Smooth muscle cell (in vitro differentiated cells): ENCODE data around the gene CLTA. TPM values are rescaled to one million over a fixed set of nuclear protein-coding genes. Genes with fewer than 3 reads are reported as not detected.
A peak's percentile ranks its signal among the peaks of the same experiment; 100 is the strongest.
"Not testable (repeated sequence)": the region's sequence is repeated elsewhere in the genome, so short reads cannot be mapped to it uniquely, and the experiment has no call there.

Source experiments
- DNase-seq: peaks from one replicate; lab custom pipeline; 2025; ENCODE audit not compliant: unreplicated experiment; lab: John Stamatoyannopoulos, UW
- H2AFZ ChIP-seq: fragments of 200-600 bp; sonication (generic); 2 replicates; pipeline ENCODE4 v1.6.0; 2016; ENCODE audit warnings: antibody characterized with exemption, low read depth, mild to moderate bottlenecking
- H3F3A ChIP-seq: fragments of 200-600 bp; sonication (generic); 2 replicates; pipeline ENCODE4 v1.6.0; 2017; ENCODE audit warnings: antibody characterized with exemption, low read depth
- H3K27ac ChIP-seq: fragments of 200-600 bp; sonication (generic); 2 replicates; pipeline ENCODE4 v1.5.1; 2016; ENCODE audit warnings: low read depth, mild to moderate bottlenecking
- H3K27me3 ChIP-seq: fragments of 200-600 bp; sonication (generic); 2 replicates; pipeline ENCODE4 v1.6.1; 2016; ENCODE audit warnings: low read depth, mild to moderate bottlenecking
- H3K36me3 ChIP-seq: fragments of 200-600 bp; sonication (generic); 2 replicates; pipeline ENCODE4 v1.5.1; 2016; ENCODE audit warnings: low read depth
- H3K4me1 ChIP-seq: fragments of 200-600 bp; sonication (generic); 2 replicates; pipeline ENCODE4 v1.5.1; 2016; ENCODE audit warnings: low read depth
- H3K4me2 ChIP-seq: fragments of 200-600 bp; sonication (generic); 2 replicates; pipeline ENCODE4 v1.6.0; 2016; ENCODE audit warnings: mild to moderate bottlenecking
- H3K4me3 ChIP-seq: fragments of 200-600 bp; sonication (generic); 2 replicates; pipeline ENCODE4 v1.5.1; 2016; ENCODE audit warnings: mild to moderate bottlenecking
- H3K79me2 ChIP-seq: fragments of 200-600 bp; sonication (generic); 2 replicates; pipeline ENCODE4 v1.6.0; 2016; ENCODE audit warnings: low read depth, mild to moderate bottlenecking
- H3K9ac ChIP-seq: fragments of 200-600 bp; sonication (generic); 2 replicates; pipeline ENCODE4 v1.6.0; 2016; ENCODE audit warnings: low read depth
- H3K9me3 ChIP-seq: fragments of 200-600 bp; sonication (generic); replicated peaks from 2 replicates; pipeline ENCODE4 v1.5.1; 2016; ENCODE audit warnings: low read depth
- H4K20me1 ChIP-seq: fragments of 200-600 bp; sonication (generic); 2 replicates; pipeline ENCODE4 v1.6.0; 2016; ENCODE audit warnings: low read depth
- WGBS: methylation state at CpG from one replicate; pipeline ENCODE4 v1.1.7; 2016; ENCODE audit warnings: low lambda C conversion rate; 5-methylcytosine and 5-hydroxymethylcytosine counted together
- polyA plus RNA-seq: library from polyadenylated mRNA; unstranded; fragments of >200 nt; fragmentation: Nextera tagmentation; extraction: Ambion mirVana; gene quantifications from 2 replicates; pipeline ENCODE4 v1.2.1, GENCODE V29; 2016
- total RNA-seq: library from RNA; depleted of rRNA; stranded (reverse); fragments of >200 nt; gene quantifications from 2 replicates; pipeline ENCODE4 v1.2.3, GENCODE V29; 2014
- TF ChIP-seq, protein P1 (sequence below): fragments of 200-600 bp; sonication (generic); IDR thresholded peaks from 2 replicates; pipeline ENCODE4 v1.5.1; 2017; ENCODE audit warnings: borderline replicate concordance, mild to moderate bottlenecking, antibody characterized with exemption; ENCODE audit not compliant: insufficient read depth, poor library complexity, severe bottlenecking

The CLTA gene
- total and polyA plus RNA-seq, 2 experiments from 2014 or later, result 206 to 226 TPM

DNA sequence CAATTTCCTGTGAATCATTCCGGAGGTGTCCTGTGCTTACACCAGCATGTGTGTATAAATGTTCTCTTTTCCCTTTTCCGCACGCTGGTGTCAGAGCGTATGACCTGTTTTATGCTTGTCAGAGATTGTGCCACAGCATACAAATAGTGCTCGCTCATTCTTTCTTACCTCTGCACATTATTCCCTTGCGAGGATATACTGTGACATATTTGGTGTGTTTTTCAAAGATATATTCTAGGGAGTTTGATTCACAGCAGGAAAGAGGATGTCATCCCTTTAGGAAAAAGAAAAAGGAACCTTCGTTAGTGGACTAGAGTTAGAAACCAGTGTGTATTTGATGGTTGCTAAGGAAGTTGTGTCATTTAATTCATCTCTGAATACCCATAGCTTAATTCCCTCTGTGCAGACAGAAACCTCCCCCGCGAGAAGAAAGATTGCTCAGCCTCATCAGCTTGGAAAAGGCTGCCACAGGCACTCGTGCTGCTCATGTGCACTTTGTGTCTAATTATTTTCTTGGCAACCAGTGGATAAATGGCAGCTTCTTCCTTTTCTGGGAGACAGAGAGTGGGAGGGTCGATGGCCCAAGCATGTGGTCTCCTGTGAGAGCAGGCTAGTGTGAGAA lies 36.3 kb upstream of the CLTA start:
- no peak overlapping the region for H3K4me3 ChIP-seq

DNA sequence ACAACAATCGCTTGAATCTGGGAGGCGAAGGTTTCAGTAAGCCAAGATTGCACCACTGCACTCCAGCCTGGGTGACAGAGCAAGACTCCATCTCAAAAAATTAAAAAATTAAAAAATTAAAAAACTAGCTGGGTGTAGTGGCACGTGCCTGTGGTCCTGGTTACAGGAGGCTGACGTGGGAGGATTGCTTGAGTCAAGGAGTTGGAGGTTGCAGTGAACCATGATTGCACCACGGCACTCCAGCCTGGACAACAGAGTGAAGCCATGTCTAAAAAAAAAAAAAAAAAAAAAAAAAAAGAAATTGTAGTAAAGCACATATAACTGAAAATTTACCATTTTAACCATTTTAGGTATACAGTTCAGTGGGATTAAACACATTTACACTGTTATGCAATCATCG lies 34.6 kb upstream of the CLTA start:
- Histone ChIP-seq H3K36me3 (no peaks in the 10 kb centered on the region), H3K9ac (no peak overlapping the region), H3K27me3 (no peaks in the 10 kb centered on the region), H3F3A (peaks cover 19% of the 10 kb centered on the region), H3K4me1 (peaks cover under 1% of the 10 kb centered on the region), H2AFZ (no peak overlapping the region), H4K20me1 (no peaks in the 10 kb centered on the region), H3K27ac (no peak overlapping the region), H3K4me2 (no peak overlapping the region), H3K79me2 (no peaks in the 10 kb centered on the region), H3K9me3 (peaks cover 4% of the 10 kb centered on the region), H3K4me3 (no peak overlapping the region)
- 88% methylated on average over 6 of the region's 6 CpGs for WGBS
- TF ChIP-seq, protein P1, sequence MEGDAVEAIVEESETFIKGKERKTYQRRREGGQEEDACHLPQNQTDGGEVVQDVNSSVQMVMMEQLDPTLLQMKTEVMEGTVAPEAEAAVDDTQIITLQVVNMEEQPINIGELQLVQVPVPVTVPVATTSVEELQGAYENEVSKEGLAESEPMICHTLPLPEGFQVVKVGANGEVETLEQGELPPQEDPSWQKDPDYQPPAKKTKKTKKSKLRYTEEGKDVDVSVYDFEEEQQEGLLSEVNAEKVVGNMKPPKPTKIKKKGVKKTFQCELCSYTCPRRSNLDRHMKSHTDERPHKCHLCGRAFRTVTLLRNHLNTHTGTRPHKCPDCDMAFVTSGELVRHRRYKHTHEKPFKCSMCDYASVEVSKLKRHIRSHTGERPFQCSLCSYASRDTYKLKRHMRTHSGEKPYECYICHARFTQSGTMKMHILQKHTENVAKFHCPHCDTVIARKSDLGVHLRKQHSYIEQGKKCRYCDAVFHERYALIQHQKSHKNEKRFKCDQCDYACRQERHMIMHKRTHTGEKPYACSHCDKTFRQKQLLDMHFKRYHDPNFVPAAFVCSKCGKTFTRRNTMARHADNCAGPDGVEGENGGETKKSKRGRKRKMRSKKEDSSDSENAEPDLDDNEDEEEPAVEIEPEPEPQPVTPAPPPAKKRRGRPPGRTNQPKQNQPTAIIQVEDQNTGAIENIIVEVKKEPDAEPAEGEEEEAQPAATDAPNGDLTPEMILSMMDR, result no peak
- no peak for DNase-seq

More for the DNA sequence above, 36.3 kb upstream of the CLTA start:
- peak overlapping the region; percentile 61 for H3K4me2 ChIP-seq
- no peaks in the 10 kb centered on the region for H3K79me2 ChIP-seq
- peaks cover 4% of the 10 kb centered on the region for H3K9me3 ChIP-seq
- no peaks in the 10 kb centered on the region for H4K20me1 ChIP-seq
- no peaks in the 10 kb centered on the region for H3K27me3 ChIP-seq
- H3K36me3 ChIP-seq, result no peaks in the 10 kb centered on the region
- 39% methylated on average over 11 of the region's 11 CpGs for WGBS
- TF ChIP-seq, protein P1, result no peak
- H3F3A ChIP-seq, result peaks cover 25% of the 10 kb centered on the region
- H2AFZ ChIP-seq, result no peak overlapping the region
- DNase-seq, result no peak
- H3K9ac ChIP-seq, result peak overlapping the region; percentile 93
- no peaks in the 10 kb centered on the region for H3K4me1 ChIP-seq
- H3K27ac ChIP-seq, result peak overlapping the region; percentile 100

DNA sequence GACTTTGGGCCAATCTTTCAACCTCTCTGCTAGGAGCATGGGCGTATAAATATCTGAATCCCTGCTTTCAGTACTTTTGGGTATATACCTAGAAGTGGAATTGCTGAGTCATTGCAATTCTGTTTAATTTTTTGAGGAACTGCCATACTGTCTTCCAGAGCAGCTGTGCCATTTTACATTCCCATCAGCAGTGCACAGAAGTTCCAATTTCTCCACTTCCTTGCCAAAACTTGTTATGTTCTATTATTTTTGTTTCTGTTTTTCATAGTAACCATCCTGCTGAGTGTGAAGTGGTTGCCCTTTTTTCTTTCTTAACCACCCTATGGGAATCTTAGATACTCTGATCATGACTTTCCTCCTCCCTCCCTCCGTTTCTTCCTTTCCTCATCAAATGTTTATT lies 32.6 kb upstream of the CLTA start:
- H3F3A ChIP-seq, result peaks cover 14% of the 10 kb centered on the region
- TF ChIP-seq, protein P1, result no peak
- no peaks in the 10 kb centered on the region for H3K27me3 ChIP-seq
- no peaks in the 10 kb centered on the region for H3K79me2 ChIP-seq
- H3K36me3 ChIP-seq, result no peaks in the 10 kb centered on the region
- H3K27ac ChIP-seq, result no peak overlapping the region
- no peak overlapping the region for H2AFZ ChIP-seq
- no peaks in the 10 kb centered on the region for H4K20me1 ChIP-seq
- no peak overlapping the region for H3K4me3 ChIP-seq
- no peak for DNase-seq
- peaks cover 4% of the 10 kb centered on the region for H3K9me3 ChIP-seq
- no peak overlapping the region for H3K9ac ChIP-seq
- WGBS, result 97% methylated on average over 2 of the region's 2 CpGs
- H3K4me2 ChIP-seq, result no peak overlapping the region
- H3K4me1 ChIP-seq, result peaks cover 17% of the 10 kb centered on the region

DNA sequence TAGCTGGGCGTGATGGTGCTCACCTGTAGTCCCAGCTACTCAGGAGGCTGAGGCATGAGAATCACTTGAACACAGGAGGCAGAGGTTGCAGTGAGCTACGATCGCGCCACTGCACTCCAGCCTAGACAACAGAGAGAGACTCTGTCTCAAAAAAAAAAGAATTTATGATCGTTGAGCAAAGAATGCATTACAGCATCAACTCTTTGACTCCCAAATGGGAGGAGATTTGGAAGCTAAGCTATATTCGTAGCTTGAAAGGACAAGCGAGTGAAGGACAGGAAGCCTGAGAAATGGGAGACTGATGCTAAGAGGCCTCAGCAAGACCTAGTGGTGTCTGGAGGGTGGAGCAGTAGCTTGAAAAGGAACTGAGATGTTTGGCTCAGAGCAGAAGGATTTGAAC lies 31.8 kb upstream of the CLTA start:
- Histone ChIP-seq H3F3A (peaks cover 16% of the 10 kb centered on the region), H3K9me3 (peaks cover 4% of the 10 kb centered on the region), H3K4me3 (no peak overlapping the region), H3K36me3 (no peaks in the 10 kb centered on the region), H3K9ac (no peak overlapping the region), H3K79me2 (no peaks in the 10 kb centered on the region), H3K4me2 (no peak overlapping the region), H3K27ac (no peak overlapping the region), H4K20me1 (no peaks in the 10 kb centered on the region), H2AFZ (no peak overlapping the region), H3K4me1 (peaks cover 25% of the 10 kb centered on the region), H3K27me3 (no peaks in the 10 kb centered on the region)
- TF ChIP-seq, protein P1, result no peak
- DNase-seq, result no peak
- 78% methylated on average over 7 of the region's 7 CpGs for WGBS

DNA sequence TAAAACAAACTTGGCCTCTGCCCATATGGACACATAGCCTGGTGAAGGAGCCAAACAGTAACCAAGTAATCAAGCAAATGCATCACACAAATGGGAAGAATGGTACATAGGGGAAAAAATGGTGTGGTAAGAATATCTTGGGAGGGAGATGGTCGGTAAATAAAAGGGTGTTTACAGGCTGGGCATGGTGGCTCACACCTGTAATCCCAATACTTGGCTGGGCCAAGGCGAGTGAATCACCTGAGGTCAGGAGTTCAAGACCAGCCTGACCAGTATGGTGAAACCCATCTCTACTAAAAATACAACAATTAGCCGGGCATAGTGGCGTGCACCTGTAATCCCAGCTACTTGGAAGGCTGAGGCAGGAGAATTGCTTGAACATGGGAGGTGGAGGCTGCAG lies 31.2 kb upstream of the CLTA start:
- not testable (repeated sequence) for H3K4me2 ChIP-seq, H2AFZ ChIP-seq, H3K9ac ChIP-seq, H3K79me2 ChIP-seq, H4K20me1 ChIP-seq, H3K27ac ChIP-seq, DNase-seq, H3K27me3 ChIP-seq, H3K4me3 ChIP-seq, H3K36me3 ChIP-seq, H3K9me3 ChIP-seq
- WGBS, result 91% methylated on average over 4 of the region's 4 CpGs
- Histone ChIP-seq H3K4me1 (peaks cover 27% of the 10 kb centered on the region), H3F3A (peaks cover 22% of the 10 kb centered on the region)

DNA sequence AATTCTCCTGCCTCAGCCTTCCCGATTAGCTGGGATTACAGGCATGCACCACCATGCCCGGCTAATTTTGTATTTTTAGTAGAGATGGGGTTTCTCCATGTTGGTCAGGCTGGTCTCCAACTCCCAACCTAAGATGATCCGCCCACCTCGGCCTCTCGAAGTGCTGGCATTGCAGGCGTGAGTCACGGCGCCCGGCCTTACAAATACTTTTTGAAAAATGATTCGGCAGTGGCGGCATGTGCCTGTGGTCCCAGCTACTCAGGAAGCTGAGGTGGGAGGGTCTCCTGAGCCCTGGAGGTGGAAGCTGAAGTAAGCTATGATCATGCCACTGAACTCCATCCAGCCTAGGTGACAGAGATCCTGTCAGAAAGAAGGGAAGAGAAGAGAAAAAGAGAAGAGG lies 30.6 kb upstream of the CLTA start:
- Histone ChIP-seq H3F3A (peaks cover 23% of the 10 kb centered on the region), H3K27ac (peak overlapping the region; percentile 86), H3K4me1 (peaks cover 27% of the 10 kb centered on the region)
- H3K36me3 ChIP-seq, H3K9me3 ChIP-seq, H3K27me3 ChIP-seq, H3K9ac ChIP-seq, H3K79me2 ChIP-seq, H4K20me1 ChIP-seq, H2AFZ ChIP-seq, H3K4me3 ChIP-seq, H3K4me2 ChIP-seq, DNase-seq: not testable (repeated sequence)
- 81% methylated on average over 11 of the region's 11 CpGs for WGBS
